HG02759 (cell line): ENCODE results near the gene WDR37.

ENCODE experiments used
- ATAC-seq: cut with Tn5 transposase; IDR thresholded peaks from one replicate; pipeline ENCODE4 v1.9.1; 2021; ENCODE audit warnings: mild to moderate bottlenecking, moderate library complexity; ENCODE audit not compliant: unreplicated experiment

The WDR37 gene

GRCh38 chr10:1180836-1181235 is 124.7 kb downstream of the WDR37 start:
- no peak for ATAC-seq
